Keratinocyte (primary cell): ENCODE data around the gene GHRH. TPM values are rescaled to one million over a fixed set of nuclear protein-coding genes. Genes with fewer than 3 reads are reported as not detected.

Experiments used
- DNase-seq: peaks from one replicate; pipeline ENCODE4 v3.0.0-alpha.2; 2011; ENCODE audit warnings: low read depth, missing footprints, low spot score
- FAIRE-seq: peaks from 2 replicates; lab custom pipeline; 2011; peaks lifted over from hg19 to GRCh38; lab: Jason Lieb, UNC
- H2AFZ ChIP-seq: 2 replicates; pipeline ENCODE4 v1.6.0; 2012; ENCODE audit warnings: low read length, control low read depth, inconsistent platforms; ENCODE audit not compliant: control insufficient read depth
- H3K27ac ChIP-seq: 2 replicates; pipeline ENCODE4 v1.5.1; 2011; ENCODE audit warnings: low read length; ENCODE audit not compliant: control insufficient read depth, insufficient read depth
- H3K27me3 ChIP-seq: 3 replicates; pipeline ENCODE4 v1.6.0; 2011; ENCODE audit warnings: low read length; ENCODE audit not compliant: control insufficient read depth, insufficient read depth; ENCODE audit errors: extremely low read depth
- H3K36me3 ChIP-seq, 2 experiments: 2 replicates in 1 of 2; 3 replicates in 1 of 2; pipeline ENCODE4 v1.5.1; 2011; ENCODE audit warnings: low read length in 2 of 2, mild to moderate bottlenecking in 1 of 2; ENCODE audit not compliant: control insufficient read depth in 2 of 2, insufficient read depth in 2 of 2; ENCODE audit errors: extremely low read depth in 1 of 2
- H3K4me1 ChIP-seq: 3 replicates; pipeline ENCODE4 v1.5.1; 2011; ENCODE audit warnings: low read length; ENCODE audit not compliant: control insufficient read depth, insufficient read depth; ENCODE audit errors: extremely low read depth
- H3K4me2 ChIP-seq: 3 replicates; pipeline ENCODE4 v1.6.0; 2011; ENCODE audit warnings: low read depth, low read length; ENCODE audit not compliant: control insufficient read depth, insufficient read depth; ENCODE audit errors: extremely low read depth
- H3K4me3 ChIP-seq, 3 experiments: fragments of 200-600 bp in 1 of 3; sonication (generic) in 1 of 3; 2 replicates in 2 of 3; 3 replicates in 1 of 3; pipeline ENCODE4 v1.5.1; 2011 to 2016; ENCODE audit warnings: low read length in 3 of 3, mild to moderate bottlenecking in 3 of 3, control low read depth in 2 of 3, inconsistent platforms in 1 of 3, low read depth in 1 of 3, mixed read lengths in 1 of 3, mixed run types in 1 of 3, moderate library complexity in 1 of 3; ENCODE audit not compliant: control insufficient read depth in 2 of 3, insufficient read depth in 2 of 3; ENCODE audit errors: extremely low read depth in 1 of 3
- H3K79me2 ChIP-seq: 2 replicates; pipeline ENCODE4 v1.6.0; 2012; ENCODE audit warnings: low read length; ENCODE audit not compliant: control insufficient read depth, insufficient read depth
- H3K9ac ChIP-seq: 3 replicates; pipeline ENCODE4 v1.6.0; 2011; ENCODE audit warnings: low read length; ENCODE audit not compliant: control insufficient read depth, insufficient read depth; ENCODE audit errors: extremely low read depth
- H3K9me1 ChIP-seq: 3 replicates; pipeline ENCODE4 v1.6.0; 2011; ENCODE audit warnings: low read length; ENCODE audit not compliant: control insufficient read depth, insufficient read depth; ENCODE audit errors: extremely low read depth
- H3K9me3 ChIP-seq: 2 replicates; pipeline ENCODE4 v1.5.1; 2012; ENCODE audit warnings: low read depth, low read length; ENCODE audit not compliant: control insufficient read depth
- H4K20me1 ChIP-seq: 3 replicates; pipeline ENCODE4 v1.6.0; 2011; ENCODE audit warnings: low read length; ENCODE audit not compliant: control insufficient read depth, insufficient read depth; ENCODE audit errors: extremely low read depth
- EZH2 ChIP-seq: IDR thresholded peaks from one replicate; pipeline ENCODE4 v1.6.1; 2012; ENCODE audit warnings: inconsistent platforms, mild to moderate bottlenecking, low read length, moderate library complexity
- dilution Hi-C: fragments of 300-500 bp; cut with MboI; formaldehyde crosslinking; loops from one replicate; pipeline ENCODE4 v1.7.0; 2020; ENCODE audit warnings: low sequenced_read_pairs; ENCODE audit not compliant: extremely low pct_ligation_motif_present
- polyA plus RNA-seq, 5 experiments: library from polyadenylated mRNA; depleted of rRNA in 3 of 5; stranded (reverse) in 3 of 5; stranded (forward) in 1 of 5; unstranded in 1 of 5; fragments of >200 nt; gene quantifications; 1 replicate in 1 of 5; 2 replicates in 3 of 5; 3 replicates in 1 of 5; pipeline versions ENCODE4 v1.2.1 to v1.2.3, GENCODE V29; 2011 to 2012; ENCODE audit warnings: missing spikeins in 2 of 5, low read depth in 1 of 5, low replicate concordance in 1 of 5
- TF ChIP-seq, protein P1 (sequence below), 3 experiments: IDR thresholded peaks in 1 of 3; conservative IDR thresholded peaks in 1 of 3; optimal IDR thresholded peaks in 1 of 3; 2 replicates in 2 of 3; 3 replicates in 1 of 3; pipeline versions ENCODE3 to v1.5.1; 2011; ENCODE audit warnings: low read length in 3 of 3, mild to moderate bottlenecking in 3 of 3, moderate library complexity in 2 of 3, control low read depth in 1 of 3, inconsistent platforms in 1 of 3; ENCODE audit not compliant: insufficient read depth in 2 of 3; ENCODE audit errors: extremely low read depth in 1 of 3

Gene GHRH
- polyA plus RNA-seq, 1 donor (not counting 4 experiments of a cell fraction or from before 2014, with no cell fraction given): not detected

DNA sequence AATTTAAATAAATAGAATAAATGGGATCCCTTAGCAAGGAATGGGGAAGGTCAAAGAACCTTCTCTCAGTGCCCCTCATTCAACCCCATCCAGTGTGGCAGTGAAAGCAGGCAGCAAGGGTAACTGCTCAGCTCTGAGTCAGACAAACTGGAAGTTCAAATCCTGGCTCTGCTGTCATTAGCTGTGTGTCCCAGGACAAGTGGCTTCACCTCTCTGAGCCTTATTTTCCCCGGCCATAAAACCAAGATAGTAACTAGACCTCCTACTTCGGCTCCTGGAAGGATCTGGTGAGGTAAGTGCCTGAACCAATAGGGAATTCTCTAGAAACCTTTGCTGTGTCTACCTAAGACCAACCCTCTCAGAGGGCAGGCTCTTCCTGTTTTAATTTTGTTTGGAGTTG lies 4.1 kb downstream of the GHRH start:
- dilution Hi-C loops: loop anchor here (5.0 to 25.0 kb wide), 2 partner anchors 55 to 230 kb away; no protein-coding TSS in a partner anchor
- Histone ChIP-seq H2AFZ (no peak overlapping the region), H4K20me1 (no peaks in the 10 kb centered on the region), H3K4me1 (peaks cover 4% of the 10 kb centered on the region), H3K4me2 (no peak overlapping the region), H3K27ac (no peak overlapping the region), H3K9me1 (no peaks in the 10 kb centered on the region), H3K36me3 (no peaks in the 10 kb centered on the region), H3K27me3 (peaks cover 44% of the 10 kb centered on the region), H3K9ac (no peak overlapping the region), H3K4me3 (no peak overlapping the region), H3K79me2 (no peaks in the 10 kb centered on the region), H3K9me3 (peaks cover 2% of the 10 kb centered on the region)
- no peak for FAIRE-seq
- no peak for DNase-seq
- no peak for TF ChIP-seq EZH2
- TF ChIP-seq, protein P1, sequence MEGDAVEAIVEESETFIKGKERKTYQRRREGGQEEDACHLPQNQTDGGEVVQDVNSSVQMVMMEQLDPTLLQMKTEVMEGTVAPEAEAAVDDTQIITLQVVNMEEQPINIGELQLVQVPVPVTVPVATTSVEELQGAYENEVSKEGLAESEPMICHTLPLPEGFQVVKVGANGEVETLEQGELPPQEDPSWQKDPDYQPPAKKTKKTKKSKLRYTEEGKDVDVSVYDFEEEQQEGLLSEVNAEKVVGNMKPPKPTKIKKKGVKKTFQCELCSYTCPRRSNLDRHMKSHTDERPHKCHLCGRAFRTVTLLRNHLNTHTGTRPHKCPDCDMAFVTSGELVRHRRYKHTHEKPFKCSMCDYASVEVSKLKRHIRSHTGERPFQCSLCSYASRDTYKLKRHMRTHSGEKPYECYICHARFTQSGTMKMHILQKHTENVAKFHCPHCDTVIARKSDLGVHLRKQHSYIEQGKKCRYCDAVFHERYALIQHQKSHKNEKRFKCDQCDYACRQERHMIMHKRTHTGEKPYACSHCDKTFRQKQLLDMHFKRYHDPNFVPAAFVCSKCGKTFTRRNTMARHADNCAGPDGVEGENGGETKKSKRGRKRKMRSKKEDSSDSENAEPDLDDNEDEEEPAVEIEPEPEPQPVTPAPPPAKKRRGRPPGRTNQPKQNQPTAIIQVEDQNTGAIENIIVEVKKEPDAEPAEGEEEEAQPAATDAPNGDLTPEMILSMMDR (optimal IDR thresholded peaks at IDR 0.05 in 1 of 3, IDR thresholded peaks at IDR 0.05 in 1 of 3, conservative IDR thresholded peaks at IDR 0.05 in 1 of 3; ENCODE audit: extremely low read depth in 1 of 3, insufficient read depth in 2 of 3, low read length in 3 of 3): no peak

DNA sequence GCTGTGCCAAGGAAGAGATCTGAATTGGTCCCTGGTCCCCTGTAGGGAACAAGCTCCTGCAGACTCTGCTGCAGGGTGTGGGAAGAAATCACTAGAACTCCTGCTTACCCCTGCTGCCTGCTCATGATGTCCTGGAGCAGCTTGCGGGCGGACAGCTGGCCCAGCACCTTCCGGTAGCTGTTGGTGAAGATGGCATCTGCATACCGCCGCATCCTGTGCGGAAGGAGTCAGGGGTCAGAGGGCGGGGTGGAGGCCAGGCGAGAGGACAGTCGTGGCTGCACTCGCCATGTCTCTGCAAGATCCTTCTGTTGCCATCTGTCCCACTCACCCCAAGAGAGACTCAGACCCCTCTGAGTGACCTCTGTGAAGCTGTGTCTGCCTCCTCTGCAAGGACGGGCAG lies 5.3 kb downstream of the GHRH start:
- TF ChIP-seq, protein P1 (optimal IDR thresholded peaks at IDR 0.05 in 1 of 3, IDR thresholded peaks at IDR 0.05 in 1 of 3, conservative IDR thresholded peaks at IDR 0.05 in 1 of 3; ENCODE audit: extremely low read depth in 1 of 3, insufficient read depth in 2 of 3, low read length in 3 of 3): no peak
- TF ChIP-seq EZH2: no peak
- no peak overlapping the region for H2AFZ ChIP-seq
- H3K9me3 ChIP-seq: peaks cover 2% of the 10 kb centered on the region
- FAIRE-seq (no peak), DNase-seq (no peak)
- no peak overlapping the region for H3K9ac ChIP-seq
- H3K4me2 ChIP-seq: no peak overlapping the region
- no peaks in the 10 kb centered on the region for H3K9me1 ChIP-seq
- H3K27me3 ChIP-seq: peaks cover 35% of the 10 kb centered on the region
- no peaks in the 10 kb centered on the region for H3K36me3 ChIP-seq
- dilution Hi-C loops: loop anchor here (5.0 to 25.0 kb wide), 2 partner anchors 54 to 231 kb away; no protein-coding TSS in a partner anchor
- no peak overlapping the region for H3K4me3 ChIP-seq
- H4K20me1 ChIP-seq: no peaks in the 10 kb centered on the region
- peaks cover 4% of the 10 kb centered on the region for H3K4me1 ChIP-seq
- H3K27ac ChIP-seq: no peak overlapping the region
- H3K79me2 ChIP-seq: no peaks in the 10 kb centered on the region
